Ovary (tissue), 3 donors: ENCODE data around the gene DGCR8.

Source experiments
- CTCF ChIP-seq, 3 donors: fragments of 450-650 bp in 2 of 3; fragments of 200-600 bp in 1 of 3; IDR thresholded peaks; one replicate each; pipeline versions ENCODE4 v1.5.1 to v1.8.0; 2016 to 2022; ENCODE audit warnings: antibody characterized with exemption in 3 of 3, mild to moderate bottlenecking in 1 of 3
- EP300 ChIP-seq: sonication (generic); formaldehyde crosslinking; IDR thresholded peaks from one replicate; pipeline ENCODE4 v1.6.1; 2017; ENCODE audit warnings: antibody characterized with exemption
- donor health status: DM: no; HTN: no; CAD: no.

- TF ChIP-seq CTCF (IDR thresholded peaks at IDR 0.05) (no peak), EP300 (no peak)
Measured at GRCh38 chr22:20127318-20127868, 47.4 kb downstream of the DGCR8 start.
